SK-N-SH treated with all-trans-retinoic acid at 6 μM for 48 hours (cell line): Measurements from ENCODE around the gene CDC34.

ENCODE experiments used
- ATAC-seq: fragments of 200-7000 bp; cut with Tn5 transposase; 3 replicates; pipeline ENCODE4 v1.9.1; 2020; ENCODE audit warnings: mild to moderate bottlenecking, moderate library complexity
- ARNTL ChIP-seq: fragments of 450-650 bp; formaldehyde crosslinking; IDR thresholded peaks from 2 replicates; pipeline ENCODE4 v1.5.0; 2020; ENCODE audit warnings: low read depth, mild to moderate bottlenecking, moderate library complexity, borderline replicate concordance
- BACH2 ChIP-seq: fragments of 250-450 bp; sonication (Bioruptor Pico); IDR thresholded peaks from 2 replicates; pipeline ENCODE4 v1.9.0; 2021; ENCODE audit warnings: mild to moderate bottlenecking, borderline replicate concordance
- CREB5 ChIP-seq: fragments of 250-450 bp; sonication (Bioruptor Pico); IDR thresholded peaks from 2 replicates; pipeline ENCODE4 v1.5.1; 2020; ENCODE audit warnings: low read depth, mild to moderate bottlenecking, moderate library complexity
- CSDC2 ChIP-seq: fragments of 250-450 bp; sonication (Bioruptor Pico); IDR thresholded peaks from 2 replicates; pipeline ENCODE4 v1.5.0; 2020; ENCODE audit warnings: mild to moderate bottlenecking, moderate library complexity
- CSRNP3 ChIP-seq: fragments of 250-450 bp; sonication (Bioruptor Pico); IDR thresholded peaks from 2 replicates; pipeline ENCODE4 v1.5.1; 2021; ENCODE audit warnings: mild to moderate bottlenecking, moderate library complexity
- ESRRG ChIP-seq: fragments of 250-450 bp; sonication (Bioruptor Pico); IDR thresholded peaks from 2 replicates; pipeline ENCODE4 v1.6.1; 2021; ENCODE audit warnings: mild to moderate bottlenecking
- GLIS3 ChIP-seq: fragments of 250-450 bp; sonication (Bioruptor Pico); IDR thresholded peaks from 2 replicates; pipeline ENCODE4 v1.5.0; 2020; ENCODE audit warnings: mild to moderate bottlenecking, moderate library complexity
- OSR1 ChIP-seq: fragments of 250-450 bp; sonication (Bioruptor Pico); IDR thresholded peaks from 2 replicates; pipeline ENCODE4 v1.8.0; 2022; ENCODE audit warnings: moderate library complexity, mild to moderate bottlenecking, inconsistent platforms
- PPARA ChIP-seq: fragments of 250-450 bp; sonication (Bioruptor Pico); IDR thresholded peaks from 2 replicates; pipeline ENCODE4 v1.5.0; 2020; ENCODE audit warnings: mild to moderate bottlenecking, borderline replicate concordance
- RARB ChIP-seq: fragments of 250-450 bp; sonication (Bioruptor Pico); IDR thresholded peaks from 2 replicates; pipeline ENCODE4 v1.8.0; 2021; ENCODE audit warnings: mild to moderate bottlenecking, moderate library complexity
- SNAI2 ChIP-seq: fragments of 250-450 bp; sonication (Bioruptor Pico); IDR thresholded peaks from 2 replicates; pipeline ENCODE4 v1.5.0; 2020; ENCODE audit warnings: mild to moderate bottlenecking, moderate library complexity
- TCF4 ChIP-seq: fragments of 250-450 bp; sonication (Bioruptor Pico); IDR thresholded peaks from 2 replicates; pipeline ENCODE4 v1.8.0; 2021; ENCODE audit warnings: mild to moderate bottlenecking, moderate library complexity, borderline replicate concordance
- TSHZ2 ChIP-seq: fragments of 250-450 bp; sonication (Bioruptor Pico); IDR thresholded peaks from 2 replicates; pipeline ENCODE4 v1.5.0; 2020; ENCODE audit warnings: mild to moderate bottlenecking, moderate library complexity
- ZFP3 ChIP-seq: fragments of 250-450 bp; sonication (Bioruptor Pico); IDR thresholded peaks from 2 replicates; pipeline ENCODE4 v1.5.0; 2020; ENCODE audit warnings: mild to moderate bottlenecking, moderate library complexity
- ZFP30 ChIP-seq: fragments of 450-650 bp; formaldehyde crosslinking; IDR thresholded peaks from 2 replicates; pipeline ENCODE4 v1.5.0; 2022; ENCODE audit warnings: mild to moderate bottlenecking, moderate library complexity
- ZNF565 ChIP-seq: fragments of 450-650 bp; formaldehyde crosslinking; conservative IDR thresholded peaks from 2 replicates; pipeline ENCODE4 v1.5.0; 2020; ENCODE audit warnings: low read depth, mild to moderate bottlenecking, moderate library complexity
- ZNF70 ChIP-seq: fragments of 450-650 bp; formaldehyde crosslinking; IDR thresholded peaks from 2 replicates; pipeline ENCODE4 v1.5.0; 2020; ENCODE audit warnings: mild to moderate bottlenecking, moderate library complexity

CDC34 gene

GRCh38 chr19:589693-590395 lies 58.3 kb downstream of the CDC34 start, which contains the start of gene HCN2:
HCN2 (plus strand) TSS chr19:589881; CDS start chr19:589946, 65 bp downstream.
- no peak for ATAC-seq
- TF ChIP-seq BACH2 (CRISPR knock-in tag) (no peak), RARB (CRISPR knock-in tag) (no peak), ZFP30 (CRISPR knock-in tag) (no peak), TSHZ2 (CRISPR knock-in tag) (no peak), SNAI2 (CRISPR knock-in tag) (no peak), ZFP3 (no peak), ZNF565 (CRISPR knock-in tag) (no peak), ESRRG (CRISPR knock-in tag) (no peak), ARNTL (CRISPR knock-in tag) (no peak), PPARA (CRISPR knock-in tag) (no peak), OSR1 (CRISPR knock-in tag) (no peak), TCF4 (CRISPR knock-in tag) (no peak), ZNF70 (CRISPR knock-in tag) (no peak), CREB5 (CRISPR knock-in tag) (no peak), GLIS3 (no peak), CSDC2 (CRISPR knock-in tag) (no peak)
- TF ChIP-seq, all 23 proteins: peak for 0

- TF ChIP-seq ZFP3: peak; percentile 82; the same call in 1 of the 2 replicates
- no peak for TF ChIP-seq RARB (CRISPR knock-in tag)
- no peak for TF ChIP-seq CSRNP3 (CRISPR knock-in tag)
- ATAC-seq: no peak
These were observed 58.8 kb downstream of the CDC34 start for GRCh38 chr19:590396-590745.

- TF ChIP-seq RARB (CRISPR knock-in tag) (no peak), CSRNP3 (CRISPR knock-in tag) (no peak)
- no peak for ATAC-seq
These were observed 59.2 kb downstream of the CDC34 start for GRCh38 chr19:590750-591098.

- ATAC-seq: no peak
- TF ChIP-seq PPARA (CRISPR knock-in tag) (no peak), ARNTL (CRISPR knock-in tag) (no peak), CREB5 (CRISPR knock-in tag) (no peak), ZFP30 (CRISPR knock-in tag) (no peak)
These were observed 59.8 kb downstream of the CDC34 start for GRCh38 chr19:591099-591958.
